Activated naive CD4-positive, alpha-beta T cell treated with anti-CD3 and anti-CD28 coated beads for 36 hours (primary cell): ENCODE measurements around the gene CAPRIN2. TPM values are rescaled to one million over a fixed set of nuclear protein-coding genes. Genes with fewer than 3 reads are reported as not detected.

Experiments used
- total RNA-seq, 2 experiments: library from RNA; stranded (reverse); gene quantifications; one replicate each; pipeline ENCODE4 v1.2.3, GENCODE V29; 2021

The CAPRIN2 gene
- total RNA-seq, 2 experiments from 2014 or later = 10.3 to 11.3 TPM

Other genes with a start within 250 kb of the CAPRIN2 start
- gene IPO8, start 59.1 kb downstream of the CAPRIN2 start, total RNA-seq = 10 to 100 TPM; 36.0 to 41.5 TPM
- gene TSPAN11, start 171.8 kb upstream of the CAPRIN2 start, total RNA-seq = not detected